OCI-LY3 (cell line): ENCODE data around the gene RAD51B.

ENCODE experiments used
- CTCF ChIP-seq: fragments of 200-600, 300-600 bp; sonication (generic); IDR thresholded peaks from 2 replicates; pipeline ENCODE4 v1.5.1; 2014; ENCODE audit warnings: antibody characterized with exemption, low read length, low read depth
- EZH2phosphoT487 ChIP-seq: fragments of 200-600 bp; shearing (Covaris generic); IDR thresholded peaks from 2 replicates; pipeline ENCODE4 v1.6.1; 2018; ENCODE audit warnings: antibody characterized with exemption, mixed run types, low read depth

- no peak for TF ChIP-seq CTCF
- no peak for TF ChIP-seq EZH2phosphoT487
Measured at GRCh38 chr14:68727315-68728047, 907.9 kb downstream of the RAD51B start.
